K562 (cell line): ENCODE data around the gene SNX3.

ENCODE experiments used
- ARID1B ChIP-seq: fragments of 450-650 bp; IDR thresholded peaks from 2 replicates; pipeline ENCODE4 v1.6.1; 2016; ENCODE audit warnings: antibody characterized with exemption, mild to moderate bottlenecking, inconsistent platforms
- ATF2 ChIP-seq: sonication (generic); formaldehyde crosslinking; IDR thresholded peaks from 2 replicates; pipeline ENCODE4 v1.8.1; 2022; ENCODE audit warnings: missing genetic modification reagents
- CEBPG ChIP-seq, 3 experiments: fragments of 200-800 bp in 1 of 3; sonication (Bioruptor generic) in 1 of 3; sonication (generic) in 1 of 3; formaldehyde crosslinking in 1 of 3; IDR thresholded peaks in 2 of 3; conservative IDR thresholded peaks in 1 of 3; 2 replicates each; pipeline versions ENCODE4 v1.6.1 to v1.8.0; 2016 to 2022; ENCODE audit warnings: missing compliant biosample characterization in 2 of 3, missing genetic modification characterization in 2 of 3, mild to moderate bottlenecking in 1 of 3, missing genetic modification reagents in 1 of 3
- CHAMP1 ChIP-seq: fragments of 450-650 bp; IDR thresholded peaks from 2 replicates; pipeline ENCODE4 v1.6.1; 2016; ENCODE audit warnings: mild to moderate bottlenecking
- CREM ChIP-seq: IDR thresholded peaks from 2 replicates; pipeline ENCODE4 v1.6.1; 2014; ENCODE audit warnings: antibody characterized with exemption, low read depth
- CTCF ChIP-seq, 3 experiments: IDR thresholded peaks in 2 of 3; conservative IDR thresholded peaks in 1 of 3; 2 replicates each; pipeline ENCODE4 v1.5.1; 2011 to 2012; ENCODE audit warnings: low read length in 3 of 3, mild to moderate bottlenecking in 3 of 3, control low read depth in 2 of 3, improper control_type of control experiment in 1 of 3, inconsistent platforms in 1 of 3, low read depth in 1 of 3, mixed read lengths in 1 of 3, moderate library complexity in 1 of 3; ENCODE audit not compliant: insufficient read depth in 2 of 3
- FOXK2 ChIP-seq, 2 experiments: fragments of 450-650 bp; IDR thresholded peaks in 1 of 2; conservative IDR thresholded peaks in 1 of 2; 2 replicates each; pipeline ENCODE4 v1.6.1; 2016; ENCODE audit warnings: low read depth in 2 of 2, mild to moderate bottlenecking in 1 of 2
- NKRF ChIP-seq: fragments of 450-650 bp; IDR thresholded peaks from 2 replicates; pipeline ENCODE4 v1.6.1; 2016; ENCODE audit warnings: borderline replicate concordance
- NR2C1 ChIP-seq, 2 experiments: fragments of 450-650 bp; IDR thresholded peaks; 2 replicates each; pipeline ENCODE4 v1.6.1; 2017; ENCODE audit warnings: mild to moderate bottlenecking in 2 of 2, antibody characterized with exemption in 1 of 2, inconsistent platforms in 1 of 2, missing compliant biosample characterization in 1 of 2, missing genetic modification characterization in 1 of 2
- POLR2A ChIP-seq: fragments of 450-650 bp; conservative IDR thresholded peaks from 2 replicates; pipeline ENCODE4 v1.6.1; 2016
- RCOR1 ChIP-seq, 2 experiments: IDR thresholded peaks; 2 replicates each; pipeline ENCODE4 v1.6.1; 2012; ENCODE audit warnings: low read depth in 2 of 2, low read length in 2 of 2, borderline replicate concordance in 1 of 2, improper control_type of control experiment in 1 of 2
- SMARCE1 ChIP-seq: fragments of 450-650 bp; IDR thresholded peaks from 2 replicates; pipeline ENCODE4 v1.7.1; 2016; ENCODE audit warnings: mild to moderate bottlenecking
- ZC3H11A ChIP-seq: IDR thresholded peaks from 2 replicates; pipeline ENCODE4 v1.6.1; 2012; ENCODE audit warnings: low read depth, low read length, improper control_type of control experiment
- ZFP1 ChIP-seq: fragments of 450-650 bp; formaldehyde crosslinking; IDR thresholded peaks from 2 replicates; pipeline ENCODE4 v1.4.0; 2020; ENCODE audit warnings: mild to moderate bottlenecking, mixed read lengths

GRCh38 chr6:108176281-108177089 lies 84.4 kb downstream of the SNX3 start:
- TF ChIP-seq ATF2 (CRISPR knock-in tag): no peak
- TF ChIP-seq ARID1B: no peak
- no peak for TF ChIP-seq CTCF (IDR thresholded peaks at IDR 0.05 in 2 of 3, conservative IDR thresholded peaks at IDR 0.05 in 1 of 3; ENCODE audit: insufficient read depth in 2 of 3, low read depth in 1 of 3, low read length in 3 of 3)
- no peak for TF ChIP-seq FOXK2 (conservative IDR thresholded peaks at IDR 0.05 in 1 of 2, IDR thresholded peaks at IDR 0.05 in 1 of 2; ENCODE audit: low read depth in 2 of 2)
- TF ChIP-seq SMARCE1: no peak
- TF ChIP-seq RCOR1 (IDR thresholded peaks at IDR 0.05; ENCODE audit: borderline replicate concordance in 1 of 2, low read depth in 2 of 2, low read length in 2 of 2): no peak
- no peak for TF ChIP-seq CHAMP1
- no peak for TF ChIP-seq CEBPG (CRISPR knock-in tag; IDR thresholded peaks at IDR 0.05)
- TF ChIP-seq CEBPG (tag; conservative IDR thresholded peaks at IDR 0.05 in 1 of 2, IDR thresholded peaks at IDR 0.05 in 1 of 2): no peak
- no peak for TF ChIP-seq NR2C1 (IDR thresholded peaks at IDR 0.05)
- no peak for TF ChIP-seq NR2C1 (tag; IDR thresholded peaks at IDR 0.05)
- no peak for TF ChIP-seq ZFP1
- TF ChIP-seq NKRF: no peak
- no peak for TF ChIP-seq POLR2A
- no peak for TF ChIP-seq CREM
- TF ChIP-seq ZC3H11A: no peak
